Measurements from ENCODE around the gene TARBP1. TPM values are rescaled to one million over a fixed set of nuclear protein-coding genes. Genes with fewer than 3 reads are reported as not detected.

The TARBP1 gene
- total RNA-seq, 1 experiment from 2014 or later, result 45.5 TPM

DNA sequence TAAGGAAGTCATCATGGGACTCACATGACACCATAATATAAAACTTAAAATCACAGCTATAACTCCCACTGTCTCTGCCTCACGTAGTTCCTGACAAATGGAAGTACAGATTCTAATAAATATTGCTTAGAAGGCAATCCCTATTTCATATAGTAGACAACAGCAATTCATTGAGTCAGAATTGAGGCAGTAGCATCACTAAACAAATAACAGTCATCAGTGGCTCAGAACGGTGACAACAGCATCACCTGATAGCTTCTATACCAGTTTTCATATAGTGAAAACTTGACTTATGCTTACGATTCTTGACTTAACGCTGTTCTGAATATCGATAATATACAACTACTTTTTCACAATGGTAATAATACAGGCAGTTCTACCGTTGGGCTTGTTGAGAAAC lies 12.0 kb downstream of the TARBP1 start:
- POLR2A ChIA-PET, result interaction anchor here (0.6 to 3.8 kb wide), 10 partner anchors 8 to 1315 kb away, joined by 3 to 29 read pairs (median 5); partner anchors contain the start of genes COA6 and TARBP1
- TF ChIP-seq, protein P1, sequence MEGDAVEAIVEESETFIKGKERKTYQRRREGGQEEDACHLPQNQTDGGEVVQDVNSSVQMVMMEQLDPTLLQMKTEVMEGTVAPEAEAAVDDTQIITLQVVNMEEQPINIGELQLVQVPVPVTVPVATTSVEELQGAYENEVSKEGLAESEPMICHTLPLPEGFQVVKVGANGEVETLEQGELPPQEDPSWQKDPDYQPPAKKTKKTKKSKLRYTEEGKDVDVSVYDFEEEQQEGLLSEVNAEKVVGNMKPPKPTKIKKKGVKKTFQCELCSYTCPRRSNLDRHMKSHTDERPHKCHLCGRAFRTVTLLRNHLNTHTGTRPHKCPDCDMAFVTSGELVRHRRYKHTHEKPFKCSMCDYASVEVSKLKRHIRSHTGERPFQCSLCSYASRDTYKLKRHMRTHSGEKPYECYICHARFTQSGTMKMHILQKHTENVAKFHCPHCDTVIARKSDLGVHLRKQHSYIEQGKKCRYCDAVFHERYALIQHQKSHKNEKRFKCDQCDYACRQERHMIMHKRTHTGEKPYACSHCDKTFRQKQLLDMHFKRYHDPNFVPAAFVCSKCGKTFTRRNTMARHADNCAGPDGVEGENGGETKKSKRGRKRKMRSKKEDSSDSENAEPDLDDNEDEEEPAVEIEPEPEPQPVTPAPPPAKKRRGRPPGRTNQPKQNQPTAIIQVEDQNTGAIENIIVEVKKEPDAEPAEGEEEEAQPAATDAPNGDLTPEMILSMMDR (IDR thresholded peaks at IDR 0.05; ENCODE audit: unreplicated experiment), result no peak
- CTCF ChIA-PET, result interaction anchor here (0.8 to 1.1 kb wide), 5 partner anchors 9 to 981 kb away, joined by 3 to 6 read pairs (median 3); no protein-coding TSS in a partner anchor
- intact Hi-C loops (cut with micrococcal nuclease), result no loop called here
- no peak overlapping the region for H3K27ac Mint-ChIP-seq (ENCODE audit: low read depth, unreplicated experiment)
- no peaks in the 10 kb centered on the region for H3K27me3 Mint-ChIP-seq (ENCODE audit: insufficient read depth, unreplicated experiment)
- H3K36me3 Mint-ChIP-seq (ENCODE audit: insufficient read depth, unreplicated experiment), result peaks cover 89% of the 10 kb centered on the region
- DNase-seq (ENCODE audit: unreplicated experiment), result no peak
- no peaks in the 10 kb centered on the region for H3K9me3 Mint-ChIP-seq (ENCODE audit: unreplicated experiment)
- BruUV-seq (replicated peaks), result no TSS peak
- no peak overlapping the region for H3K4me3 Mint-ChIP-seq (ENCODE audit: unreplicated experiment)
- H3K4me1 Mint-ChIP-seq (ENCODE audit: insufficient read depth, unreplicated experiment), result no peaks in the 10 kb centered on the region

DNA sequence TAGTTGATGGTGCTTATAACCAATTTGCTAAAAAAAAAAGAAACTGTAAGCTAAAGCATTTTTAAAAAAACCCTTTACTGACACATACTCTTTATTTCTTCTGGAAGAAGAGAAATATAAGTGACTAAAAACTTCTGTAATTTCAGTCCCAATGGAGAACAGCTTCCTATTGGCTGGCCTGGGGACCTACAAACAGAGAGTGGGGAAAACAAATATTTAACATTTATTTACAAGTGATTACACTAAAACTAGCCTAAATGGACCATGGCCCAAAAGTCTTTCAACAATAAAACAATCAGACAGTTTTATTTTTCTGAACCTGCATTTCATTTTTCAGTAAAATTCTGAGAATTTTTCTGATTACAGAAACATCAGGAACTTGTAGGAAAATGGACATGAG lies 15.2 kb downstream of the TARBP1 start:
- H3K9me3 Mint-ChIP-seq (ENCODE audit: unreplicated experiment), result no peaks in the 10 kb centered on the region
- H3K27me3 Mint-ChIP-seq (ENCODE audit: insufficient read depth, unreplicated experiment), result no peaks in the 10 kb centered on the region
- no TSS peak for BruUV-seq (replicated peaks)
- H3K4me3 Mint-ChIP-seq (ENCODE audit: unreplicated experiment), result no peak overlapping the region
- no peak for DNase-seq (ENCODE audit: unreplicated experiment)
- H3K4me1 Mint-ChIP-seq (ENCODE audit: insufficient read depth, unreplicated experiment), result no peaks in the 10 kb centered on the region
- peaks cover 82% of the 10 kb centered on the region for H3K36me3 Mint-ChIP-seq (ENCODE audit: insufficient read depth, unreplicated experiment)
- intact Hi-C loops (cut with micrococcal nuclease), result no loop called here
- POLR2A ChIA-PET, result interaction anchor here (0.7 to 1.5 kb wide), 4 partner anchors 14 to 1542 kb away, joined by 3 to 4 read pairs (median 3); partner anchors contain the start of gene COA6
- CTCF ChIA-PET, result interaction anchor here (0.7 kb wide), 1 partner anchor 72 kb away, joined by 3 read pairs; no protein-coding TSS in a partner anchor
- H3K27ac Mint-ChIP-seq (ENCODE audit: low read depth, unreplicated experiment), result no peak overlapping the region
- TF ChIP-seq, protein P1 (IDR thresholded peaks at IDR 0.05; ENCODE audit: unreplicated experiment), result no peak

DNA sequence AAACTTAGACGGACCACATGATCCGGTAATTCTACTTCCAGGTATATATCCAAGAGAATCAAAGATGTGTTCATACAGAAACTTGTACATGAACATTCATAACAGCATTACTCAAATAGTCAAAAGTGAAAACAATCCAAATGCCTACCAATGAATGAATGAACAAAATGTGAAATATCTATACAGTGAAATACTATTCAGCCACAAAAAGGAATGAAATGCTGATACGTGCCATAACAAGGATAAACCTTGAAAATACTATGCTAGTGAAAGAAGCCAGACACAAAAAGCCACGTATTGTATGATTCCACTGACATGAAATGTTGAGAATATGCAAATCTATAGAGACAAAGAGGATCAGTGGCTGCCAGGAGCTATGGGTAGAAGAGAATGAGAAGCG lies 18.3 kb downstream of the TARBP1 start:
- Mint-ChIP-seq H3K27ac (ENCODE audit: low read depth, unreplicated experiment) (no peak overlapping the region), H3K4me1 (ENCODE audit: insufficient read depth, unreplicated experiment) (no peaks in the 10 kb centered on the region), H3K27me3 (ENCODE audit: insufficient read depth, unreplicated experiment) (no peaks in the 10 kb centered on the region), H3K36me3 (ENCODE audit: insufficient read depth, unreplicated experiment) (peaks cover 82% of the 10 kb centered on the region), H3K4me3 (ENCODE audit: unreplicated experiment) (no peak overlapping the region), H3K9me3 (ENCODE audit: unreplicated experiment) (no peaks in the 10 kb centered on the region)
- POLR2A ChIA-PET, result interaction anchor here (0.7 to 2.5 kb wide), 7 partner anchors 9 to 87 kb away, joined by 3 to 9 read pairs (median 5); partner anchors contain the start of genes COA6 and TARBP1
- CTCF ChIA-PET, result interaction anchor here (0.6 to 0.9 kb wide), 4 partner anchors 12 to 68 kb away, joined by 3 read pairs; no protein-coding TSS in a partner anchor
- intact Hi-C loops (cut with micrococcal nuclease), result no loop called here
- TF ChIP-seq, protein P1 (IDR thresholded peaks at IDR 0.05; ENCODE audit: unreplicated experiment), result no peak
- DNase-seq (ENCODE audit: unreplicated experiment), result no peak
- no TSS peak for BruUV-seq (replicated peaks)

DNA sequence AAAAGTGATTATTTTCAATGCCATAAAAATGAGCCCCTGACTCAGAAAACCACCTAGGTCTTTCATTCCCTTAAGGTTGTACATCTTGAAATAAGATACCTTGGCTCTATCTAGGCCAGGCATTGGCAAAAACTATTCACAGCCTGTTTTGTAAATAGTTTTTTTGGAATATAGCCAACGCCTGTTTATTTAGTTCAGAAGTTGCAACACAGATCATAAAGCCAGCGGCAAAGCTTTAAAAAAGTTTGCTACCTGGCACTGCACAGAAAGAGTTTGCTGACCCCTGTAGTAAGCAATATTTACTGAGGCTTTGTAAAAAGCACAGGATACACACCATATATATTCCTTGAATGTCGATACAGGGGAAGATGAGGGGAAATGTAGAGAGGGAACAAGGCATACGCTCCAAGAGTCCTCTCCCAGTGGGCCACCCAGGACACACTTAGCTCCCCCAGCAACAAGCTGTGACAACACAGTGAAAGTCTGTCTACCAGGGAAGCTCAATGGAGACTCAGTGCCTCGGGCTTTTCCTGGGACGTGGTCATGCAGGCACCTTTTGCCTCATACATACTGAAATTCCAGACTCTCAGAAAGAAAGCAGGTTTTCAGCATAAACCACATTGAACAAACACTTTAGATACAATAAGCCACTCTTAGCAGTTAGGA lies 20.5 kb downstream of the TARBP1 start:
- ChIA-PET CTCF (interaction anchor here (0.6 to 1.5 kb wide), 5 partner anchors 9 to 134 kb away, joined by 3 to 6 read pairs (median 4); no protein-coding TSS in a partner anchor), POLR2A (interaction anchor here (0.5 to 2.6 kb wide), 4 partner anchors 9 to 22 kb away, joined by 3 to 8 read pairs (median 4); no protein-coding TSS in a partner anchor)
- peak overlapping the region; percentile 28 for H3K27ac Mint-ChIP-seq (ENCODE audit: low read depth, unreplicated experiment)
- no peaks in the 10 kb centered on the region for H3K4me1 Mint-ChIP-seq (ENCODE audit: insufficient read depth, unreplicated experiment)
- TF ChIP-seq, protein P1 (IDR thresholded peaks at IDR 0.05; ENCODE audit: unreplicated experiment), result no peak
- no peak overlapping the region for H3K4me3 Mint-ChIP-seq (ENCODE audit: unreplicated experiment)
- intact Hi-C loops (cut with micrococcal nuclease), result no loop called here
- H3K9me3 Mint-ChIP-seq (ENCODE audit: unreplicated experiment), result no peaks in the 10 kb centered on the region
- H3K36me3 Mint-ChIP-seq (ENCODE audit: insufficient read depth, unreplicated experiment), result peaks cover 80% of the 10 kb centered on the region
- no TSS peak for BruUV-seq (replicated peaks)
- H3K27me3 Mint-ChIP-seq (ENCODE audit: insufficient read depth, unreplicated experiment), result no peaks in the 10 kb centered on the region
- DNase-seq (ENCODE audit: unreplicated experiment), result peak; percentile 49
